Measurements from ENCODE around the gene C10orf62.

GRCh38 chr10:97584060-97584797, 5.3 kb upstream of the C10orf62 start, which contains the start of gene HOGA1:
- TF ChIP-seq CTCF (IDR thresholded peaks at IDR 0.05 in 4 of 5, conservative IDR thresholded peaks at IDR 0.05 in 1 of 5) (no peak), POLR2A (IDR thresholded peaks at IDR 0.05) (peak in 1 of 2 donors; percentile 54)
